Glutamatergic neuron (in vitro differentiated cells): ENCODE measurements around the gene ENHO. TPM values are rescaled to one million over a fixed set of nuclear protein-coding genes. Genes with fewer than 3 reads are reported as not detected.

Experiments
- DNase-seq: peaks from one replicate; pipeline ENCODE4 v3.0.0; 2022
- H3K27ac Mint-ChIP-seq: one replicate; pipeline ENCODE4 v1.8.0; 2020; ENCODE audit warnings: mild to moderate bottlenecking, mixed read lengths, inconsistent platforms; ENCODE audit not compliant: unreplicated experiment
- H3K27me3 Mint-ChIP-seq: one replicate; pipeline ENCODE4 v1.8.0; 2020; ENCODE audit warnings: mild to moderate bottlenecking, moderate library complexity, mixed read lengths, inconsistent platforms; ENCODE audit not compliant: unreplicated experiment
- H3K36me3 Mint-ChIP-seq: one replicate; pipeline ENCODE4 v1.8.0; 2020; ENCODE audit warnings: mild to moderate bottlenecking, mixed read lengths, inconsistent platforms; ENCODE audit not compliant: unreplicated experiment
- H3K4me1 Mint-ChIP-seq: one replicate; pipeline ENCODE4 v1.8.0; 2020; ENCODE audit warnings: mild to moderate bottlenecking, low read depth, mixed read lengths, inconsistent platforms; ENCODE audit not compliant: unreplicated experiment
- H3K4me3 Mint-ChIP-seq: one replicate; pipeline ENCODE4 v1.8.0; 2020; ENCODE audit warnings: mild to moderate bottlenecking, mixed read lengths, inconsistent platforms; ENCODE audit not compliant: unreplicated experiment
- H3K9me3 Mint-ChIP-seq: one replicate; pipeline ENCODE4 v1.8.0; 2020; ENCODE audit warnings: mild to moderate bottlenecking, moderate library complexity, mixed read lengths, inconsistent platforms; ENCODE audit not compliant: unreplicated experiment
- CTCF ChIP-seq: fragments of 200-600 bp; sonication (generic); IDR thresholded peaks from one replicate; pipeline ENCODE4 v1.5.0; 2021; ENCODE audit not compliant: partially characterized antibody, unreplicated experiment
- total RNA-seq: library from RNA; stranded (reverse); fragmentation: NEBNext Ultra II Directional; extraction: Animal tissue kit (Norgen Biotek cat#: 25700); gene quantifications from one replicate; pipeline ENCODE4 v1.2.1, GENCODE V29; 2021; ENCODE audit not compliant: unreplicated experiment

Gene ENHO
- total RNA-seq, 1 donor from 2014 or later = 11.5 TPM

- Mint-ChIP-seq H3K4me3 (no peak overlapping the region), H3K4me1 (peaks cover 7% of the 10 kb centered on the region), H3K27ac (no peak overlapping the region), H3K36me3 (peaks cover 5% of the 10 kb centered on the region), H3K27me3 (peaks cover 6% of the 10 kb centered on the region), H3K9me3 (peaks cover 5% of the 10 kb centered on the region)
- no peak for TF ChIP-seq CTCF
- DNase-seq = no peak
Observed at GRCh38 chr9:34521406-34522045, 1.3 kb downstream of the ENHO start.

GRCh38 chr9:34520505-34521385 lies 2.0 kb downstream of the ENHO start:
- Mint-ChIP-seq H3K9me3 (peaks cover 5% of the 10 kb centered on the region), H3K27me3 (peaks cover 6% of the 10 kb centered on the region), H3K4me1 (peaks cover 7% of the 10 kb centered on the region), H3K36me3 (peaks cover 5% of the 10 kb centered on the region), H3K4me3 (no peak overlapping the region), H3K27ac (no peak overlapping the region)
- no peak for TF ChIP-seq CTCF
- no peak for DNase-seq

- H3K27ac Mint-ChIP-seq = no peak overlapping the region
- H3K36me3 Mint-ChIP-seq = peaks cover 5% of the 10 kb centered on the region
- DNase-seq = no peak
- no peak overlapping the region for H3K4me3 Mint-ChIP-seq
- H3K4me1 Mint-ChIP-seq = peaks cover 7% of the 10 kb centered on the region
- H3K9me3 Mint-ChIP-seq = peaks cover 5% of the 10 kb centered on the region
- TF ChIP-seq CTCF = no peak
- peaks cover 6% of the 10 kb centered on the region for H3K27me3 Mint-ChIP-seq
Observed at GRCh38 chr9:34520096-34520495, 2.7 kb downstream of the ENHO start.

- TF ChIP-seq CTCF = no peak
- peaks cover 5% of the 10 kb centered on the region for H3K36me3 Mint-ChIP-seq
- H3K27ac Mint-ChIP-seq = no peak overlapping the region
- H3K4me1 Mint-ChIP-seq = peaks cover 8% of the 10 kb centered on the region
- H3K27me3 Mint-ChIP-seq = peaks cover 6% of the 10 kb centered on the region
- DNase-seq = no peak
- no peak overlapping the region for H3K4me3 Mint-ChIP-seq
- peaks cover 5% of the 10 kb centered on the region for H3K9me3 Mint-ChIP-seq
Observed at GRCh38 chr9:34519321-34520020, 3.3 kb downstream of the ENHO start.
